Thyroid gland (tissue), 4 donors: ENCODE data around the gene FKBP5.

Experiments
- CTCF ChIP-seq, 6 experiments: fragments of 200-600 bp in 3 of 6; fragments of 450-650 bp in 3 of 6; sonication (generic) in 3 of 6; IDR thresholded peaks; one replicate each; pipeline ENCODE4 v1.5.1; 2016 to 2019; ENCODE audit warnings: antibody characterized with exemption in 6 of 6, mild to moderate bottlenecking in 2 of 6, inconsistent platforms in 1 of 6, moderate library complexity in 1 of 6
- POLR2A ChIP-seq, 2 donors: fragments of 450-650 bp; IDR thresholded peaks; one replicate each; pipeline ENCODE4 v1.6.1; 2017; ENCODE audit warnings: antibody characterized with exemption in 2 of 2, mild to moderate bottlenecking in 2 of 2, moderate library complexity in 1 of 2

- no peak for TF ChIP-seq POLR2A (IDR thresholded peaks at IDR 0.05)
- TF ChIP-seq CTCF (IDR thresholded peaks at IDR 0.05), result no peak
Observed at GRCh38 chr6:35524380-35525020, 164.2 kb downstream of the FKBP5 start.
